ENCODE measurements around the gene STRN3.
"Not testable (repeated sequence)": the region's sequence is repeated elsewhere in the genome, so short reads cannot be mapped to it uniquely, and the experiment has no call there.

DNA sequence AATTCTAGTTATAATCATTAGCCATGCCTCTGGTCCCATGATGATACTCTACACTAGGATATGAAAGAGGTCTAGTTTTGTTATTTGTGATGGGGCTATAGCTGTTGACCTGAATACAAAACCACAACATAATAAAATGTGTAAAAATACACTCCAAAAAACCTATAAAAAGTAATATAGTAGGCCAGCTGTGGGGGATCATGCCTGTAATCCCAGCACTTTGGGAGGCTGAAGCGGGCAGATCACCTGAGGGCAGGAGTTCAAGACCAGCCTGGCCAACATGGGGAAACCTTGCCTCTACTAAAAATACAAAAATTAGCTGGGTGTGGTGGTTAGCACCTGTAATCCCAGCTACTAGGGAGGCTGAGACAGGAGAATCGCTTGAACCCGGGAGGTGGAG is 129.1 kb downstream of the STRN3 start:
- TF ChIP-seq, protein P1, sequence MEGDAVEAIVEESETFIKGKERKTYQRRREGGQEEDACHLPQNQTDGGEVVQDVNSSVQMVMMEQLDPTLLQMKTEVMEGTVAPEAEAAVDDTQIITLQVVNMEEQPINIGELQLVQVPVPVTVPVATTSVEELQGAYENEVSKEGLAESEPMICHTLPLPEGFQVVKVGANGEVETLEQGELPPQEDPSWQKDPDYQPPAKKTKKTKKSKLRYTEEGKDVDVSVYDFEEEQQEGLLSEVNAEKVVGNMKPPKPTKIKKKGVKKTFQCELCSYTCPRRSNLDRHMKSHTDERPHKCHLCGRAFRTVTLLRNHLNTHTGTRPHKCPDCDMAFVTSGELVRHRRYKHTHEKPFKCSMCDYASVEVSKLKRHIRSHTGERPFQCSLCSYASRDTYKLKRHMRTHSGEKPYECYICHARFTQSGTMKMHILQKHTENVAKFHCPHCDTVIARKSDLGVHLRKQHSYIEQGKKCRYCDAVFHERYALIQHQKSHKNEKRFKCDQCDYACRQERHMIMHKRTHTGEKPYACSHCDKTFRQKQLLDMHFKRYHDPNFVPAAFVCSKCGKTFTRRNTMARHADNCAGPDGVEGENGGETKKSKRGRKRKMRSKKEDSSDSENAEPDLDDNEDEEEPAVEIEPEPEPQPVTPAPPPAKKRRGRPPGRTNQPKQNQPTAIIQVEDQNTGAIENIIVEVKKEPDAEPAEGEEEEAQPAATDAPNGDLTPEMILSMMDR (IDR thresholded peaks at IDR 0.05 in 8 of 11, conservative IDR thresholded peaks at IDR 0.05 in 3 of 11): not testable (repeated sequence)
- not testable (repeated sequence) for TF ChIP-seq POLR2AphosphoS5 (IDR thresholded peaks at IDR 0.05)

All from spleen (tissue), 7 donors.